Measurements from ENCODE around the gene PSMD6. TPM values are rescaled to one million over a fixed set of nuclear protein-coding genes. Genes with fewer than 3 reads are reported as not detected.

PSMD6 gene
- polyA plus RNA-seq (2012; ENCODE audit: missing spikeins), result 97.1 TPM

- DNase-seq (ENCODE audit: insufficient read length) (peak; percentile 71), FAIRE-seq (peak; percentile 94)
Measured at GRCh38 chr3:64023187-64023860, at the start of gene PSMD6. TSS of gene PSMD6 (minus strand) at chr3:64023494. CDS start at chr3:64023419, 75 bp downstream.

GRCh38 chr3:64072126-64072525 is 48.8 kb upstream of the PSMD6 start:
- FAIRE-seq, result no peak
- DNase-seq (ENCODE audit: insufficient read length), result no peak
- TF ChIP-seq POLR2AphosphoS5 (IDR thresholded peaks at IDR 0.05; ENCODE audit: low read depth, low read length) (no peak), TAF1 (IDR thresholded peaks at IDR 0.05; ENCODE audit: borderline replicate concordance, low read depth, low read length) (no peak), POLR2A (IDR thresholded peaks at IDR 0.05; ENCODE audit: low read depth, low read length) (no peak)

More at GRCh38 chr3:64023187-64023860, at the start of gene PSMD6:
- TF ChIP-seq POLR2A (IDR thresholded peaks at IDR 0.05; ENCODE audit: low read depth, low read length), result peak; percentile 89
- peak; percentile 75 for TF ChIP-seq TAF1 (IDR thresholded peaks at IDR 0.05; ENCODE audit: borderline replicate concordance, low read depth, low read length)
- peak; percentile 93 for TF ChIP-seq POLR2AphosphoS5 (IDR thresholded peaks at IDR 0.05; ENCODE audit: low read depth, low read length)

GRCh38 chr3:64070704-64071103 is 47.4 kb upstream of the PSMD6 start:
- DNase-seq (ENCODE audit: insufficient read length) (no peak), FAIRE-seq (no peak)
- TF ChIP-seq POLR2A (IDR thresholded peaks at IDR 0.05; ENCODE audit: low read depth, low read length) (no peak), TAF1 (IDR thresholded peaks at IDR 0.05; ENCODE audit: borderline replicate concordance, low read depth, low read length) (no peak), POLR2AphosphoS5 (IDR thresholded peaks at IDR 0.05; ENCODE audit: low read depth, low read length) (no peak)

- TF ChIP-seq TAF1 (IDR thresholded peaks at IDR 0.05; ENCODE audit: borderline replicate concordance, low read depth, low read length), result no peak
- TF ChIP-seq POLR2AphosphoS5 (IDR thresholded peaks at IDR 0.05; ENCODE audit: low read depth, low read length), result no peak
- no peak for TF ChIP-seq POLR2A (IDR thresholded peaks at IDR 0.05; ENCODE audit: low read depth, low read length)
- no peak for FAIRE-seq
- no peak for DNase-seq (ENCODE audit: insufficient read length)
Measured at GRCh38 chr3:64067506-64068346, 44.4 kb upstream of the PSMD6 start.

- no peak for DNase-seq (ENCODE audit: insufficient read length)
- no peak for TF ChIP-seq TAF1 (IDR thresholded peaks at IDR 0.05; ENCODE audit: borderline replicate concordance, low read depth, low read length)
- no peak for TF ChIP-seq POLR2AphosphoS5 (IDR thresholded peaks at IDR 0.05; ENCODE audit: low read depth, low read length)
- TF ChIP-seq POLR2A (IDR thresholded peaks at IDR 0.05; ENCODE audit: low read depth, low read length), result no peak
- no peak for FAIRE-seq
Measured at GRCh38 chr3:64064804-64065203, 41.5 kb upstream of the PSMD6 start.

- TF ChIP-seq POLR2AphosphoS5 (IDR thresholded peaks at IDR 0.05; ENCODE audit: low read depth, low read length) (no peak), POLR2A (IDR thresholded peaks at IDR 0.05; ENCODE audit: low read depth, low read length) (no peak), TAF1 (IDR thresholded peaks at IDR 0.05; ENCODE audit: borderline replicate concordance, low read depth, low read length) (no peak)
- FAIRE-seq, result no peak
- no peak for DNase-seq (ENCODE audit: insufficient read length)
Measured at GRCh38 chr3:64063983-64064438, 40.7 kb upstream of the PSMD6 start.

- DNase-seq (ENCODE audit: insufficient read length) (no peak), FAIRE-seq (no peak)
- TF ChIP-seq TAF1 (IDR thresholded peaks at IDR 0.05; ENCODE audit: borderline replicate concordance, low read depth, low read length) (no peak), POLR2A (IDR thresholded peaks at IDR 0.05; ENCODE audit: low read depth, low read length) (no peak), POLR2AphosphoS5 (IDR thresholded peaks at IDR 0.05; ENCODE audit: low read depth, low read length) (no peak)
Measured at GRCh38 chr3:64063207-64063982, 40.1 kb upstream of the PSMD6 start.

- FAIRE-seq (no peak), DNase-seq (ENCODE audit: insufficient read length) (no peak)
- no peak for TF ChIP-seq POLR2A (IDR thresholded peaks at IDR 0.05; ENCODE audit: low read depth, low read length)
- no peak for TF ChIP-seq TAF1 (IDR thresholded peaks at IDR 0.05; ENCODE audit: borderline replicate concordance, low read depth, low read length)
- TF ChIP-seq POLR2AphosphoS5 (IDR thresholded peaks at IDR 0.05; ENCODE audit: low read depth, low read length), result no peak
Measured at GRCh38 chr3:64061628-64062027, 38.3 kb upstream of the PSMD6 start.

- FAIRE-seq, result no peak
- DNase-seq (ENCODE audit: insufficient read length), result no peak
- no peak for TF ChIP-seq POLR2AphosphoS5 (IDR thresholded peaks at IDR 0.05; ENCODE audit: low read depth, low read length)
- TF ChIP-seq TAF1 (IDR thresholded peaks at IDR 0.05; ENCODE audit: borderline replicate concordance, low read depth, low read length), result no peak
- no peak for TF ChIP-seq POLR2A (IDR thresholded peaks at IDR 0.05; ENCODE audit: low read depth, low read length)
Measured at GRCh38 chr3:64059484-64060175, 36.3 kb upstream of the PSMD6 start.

- DNase-seq (ENCODE audit: insufficient read length), result no peak
- no peak for TF ChIP-seq TAF1 (IDR thresholded peaks at IDR 0.05; ENCODE audit: borderline replicate concordance, low read depth, low read length)
- TF ChIP-seq POLR2AphosphoS5 (IDR thresholded peaks at IDR 0.05; ENCODE audit: low read depth, low read length), result no peak
- TF ChIP-seq POLR2A (IDR thresholded peaks at IDR 0.05; ENCODE audit: low read depth, low read length), result no peak
- no peak for FAIRE-seq
Measured at GRCh38 chr3:64058566-64058965, 35.3 kb upstream of the PSMD6 start.
